A549 (cell line): Measurements from ENCODE around the gene WFIKKN1. TPM values are rescaled to one million over a fixed set of nuclear protein-coding genes. Genes with fewer than 3 reads are reported as not detected.

Experiments used
- ATAC-seq, 2 experiments: fragments of 200-7000 bp in 1 of 2; fragments of >200 bp in 1 of 2; cut with Nextera tagmentation in 1 of 2; cut with Tn5 transposase in 1 of 2; 3 replicates each; pipeline versions ENCODE4 v1.8.0 to v1.9.1; 2018 to 2020; ENCODE audit warnings: mild to moderate bottlenecking in 1 of 2, moderate library complexity in 1 of 2
- CTCF ChIA-PET: fragments of 300-600 bp; sonication (Branson Sonifier 250); formaldehyde crosslinking; extraction: SDS; loops from one replicate; lab custom pipeline; 2021; ENCODE audit warnings: antibody characterized with exemption, inconsistent platforms; lab: Yijun Ruan, JAX
- POLR2A ChIA-PET: fragments of 350-600 bp; formaldehyde crosslinking; extraction: SDS; loops from one replicate; lab custom pipeline; 2021; ENCODE audit warnings: antibody characterized with exemption, inconsistent platforms; lab: Yijun Ruan, JAX
- DNase-seq, 2 experiments: peaks; one replicate each; pipeline versions ENCODE4 v3.0.0 to v3.0.0-alpha.2; 2011 to 2016; ENCODE audit warnings: low read depth in 1 of 2, low spot score in 1 of 2
- FAIRE-seq: peaks from 2 replicates; lab custom pipeline; 2011; peaks lifted over from hg19 to GRCh38; lab: Jason Lieb, UNC
- H3K27ac ChIP-seq, 2 experiments: fragments of >200 bp; sonication (Bioruptor Twin); formaldehyde crosslinking; 3 replicates each; pipeline ENCODE4 v1.5.1; 2016 to 2017
- H3K4me1 ChIP-seq: fragments of >200 bp; sonication (Bioruptor Twin); formaldehyde crosslinking; 3 replicates; pipeline ENCODE4 v1.6.1; 2016
- H3K4me2 ChIP-seq: fragments of >200 bp; sonication (Bioruptor Twin); formaldehyde crosslinking; 3 replicates; pipeline ENCODE4 v1.6.1; 2016
- H3K4me3 ChIP-seq: fragments of >200 bp; sonication (Bioruptor Twin); formaldehyde crosslinking; 3 replicates; pipeline ENCODE4 v1.5.1; 2016
- H3K9me3 ChIP-seq: fragments of >200 bp; sonication (Bioruptor Twin); formaldehyde crosslinking; 3 replicates; pipeline ENCODE4 v1.6.1; 2016
- CBX2 ChIP-seq: fragments of 200-600 bp; sonication (generic); IDR thresholded peaks from 2 replicates; pipeline ENCODE4 v1.6.1; 2016; ENCODE audit warnings: low read depth, mild to moderate bottlenecking, borderline replicate concordance
- CEBPB ChIP-seq, 2 experiments: fragments of >200 bp in 1 of 2; sonication (Bioruptor Twin) in 1 of 2; formaldehyde crosslinking in 1 of 2; IDR thresholded peaks; 2 replicates each; pipeline ENCODE4 v1.6.1; 2012 to 2016
- EHMT2 ChIP-seq: fragments of 200-600 bp; sonication (generic); IDR thresholded peaks from 2 replicates; pipeline ENCODE4 v1.6.1; 2016; ENCODE audit warnings: antibody characterized with exemption, low read depth, mild to moderate bottlenecking, moderate library complexity
- GATA3 ChIP-seq: IDR thresholded peaks from 2 replicates; pipeline ENCODE4 v1.6.1; 2012; ENCODE audit warnings: borderline replicate concordance
- HEYL ChIP-seq: fragments of 250-450 bp; sonication (Bioruptor Pico); IDR thresholded peaks from 2 replicates; pipeline ENCODE4 v1.8.0; 2021; ENCODE audit warnings: mild to moderate bottlenecking, moderate library complexity
- HOXB13 ChIP-seq: fragments of 250-450 bp; sonication (Bioruptor Pico); IDR thresholded peaks from 2 replicates; pipeline ENCODE4 v1.5.0; 2020; ENCODE audit warnings: low read depth, mild to moderate bottlenecking, moderate library complexity
- JUN ChIP-seq, 2 experiments: fragments of >200 bp; sonication (Bioruptor Twin); formaldehyde crosslinking; IDR thresholded peaks; 2 replicates in 1 of 2; 3 replicates in 1 of 2; pipeline ENCODE4 v1.6.1; 2016 to 2017
- KDM5A ChIP-seq: fragments of 200-600 bp; sonication (generic); IDR thresholded peaks from 2 replicates; pipeline ENCODE4 v1.6.1; 2016; ENCODE audit warnings: antibody characterized with exemption, mild to moderate bottlenecking
- MYC ChIP-seq: IDR thresholded peaks from 2 replicates; pipeline ENCODE4 v1.6.1; 2012; ENCODE audit warnings: mild to moderate bottlenecking, inconsistent platforms, low read length, improper control_type of control experiment, borderline replicate concordance
- NFE2L2 ChIP-seq: fragments of 150-350 bp; conservative IDR thresholded peaks from 2 replicates; pipeline ENCODE4 v1.6.1; 2014; ENCODE audit warnings: low read length
- PHF8 ChIP-seq: fragments of 200-600 bp; sonication (generic); IDR thresholded peaks from 2 replicates; pipeline ENCODE4 v1.6.1; 2016; ENCODE audit warnings: low read depth, mild to moderate bottlenecking, antibody characterized with exemption, moderate library complexity, borderline replicate concordance
- POLR2A ChIP-seq: IDR thresholded peaks from 2 replicates; pipeline ENCODE4 v1.6.1; 2012; ENCODE audit warnings: mild to moderate bottlenecking, low read length
- POLR2AphosphoS2 ChIP-seq: conservative IDR thresholded peaks from 2 replicates; pipeline ENCODE4 v1.6.1; 2012; ENCODE audit warnings: low read length, improper control_type of control experiment, inconsistent platforms
- RCOR1 ChIP-seq: fragments of 150-350 bp; IDR thresholded peaks from 2 replicates; pipeline ENCODE4 v1.6.1; 2014; ENCODE audit warnings: antibody characterized with exemption, low read length, low read depth
- RFX5 ChIP-seq: fragments of 450-650 bp; IDR thresholded peaks from 2 replicates; pipeline ENCODE4 v1.7.1; 2014; ENCODE audit warnings: antibody characterized with exemption, mild to moderate bottlenecking, moderate library complexity
- TP53 ChIP-seq: fragments of 250-450 bp; sonication (Bioruptor Pico); IDR thresholded peaks from 2 replicates; pipeline ENCODE4 v1.5.0; 2021; ENCODE audit warnings: mild to moderate bottlenecking, moderate library complexity
- ZNF302 ChIP-seq: fragments of 250-450 bp; sonication (Bioruptor Pico); IDR thresholded peaks from 2 replicates; pipeline ENCODE4 v1.9.0; 2021; ENCODE audit warnings: inconsistent platforms, mild to moderate bottlenecking, moderate library complexity
- WGBS: methylation state at CpG from one replicate; pipeline ENCODE4 v1.1.6; 2017; ENCODE audit errors: missing lambda C conversion rate; 5-methylcytosine and 5-hydroxymethylcytosine counted together
- polyA plus RNA-seq, 4 experiments: library from polyadenylated mRNA; depleted of rRNA in 3 of 4; stranded (reverse); fragments of >200 nt; fragmentation: RNase III in 1 of 4; extraction: RNeasy Plus Mini Kit Qiagen cat#74134 plus additional on column Dnase treatment in 1 of 4; gene quantifications; 2 replicates in 3 of 4; 3 replicates in 1 of 4; pipeline ENCODE4 v1.2.3, GENCODE V29; 2011 to 2017
- TF ChIP-seq, protein P1 (sequence below): IDR thresholded peaks from 2 replicates; pipeline ENCODE4 v1.6.1; 2012
- TF ChIP-seq, protein P2 (sequence below): IDR thresholded peaks from 2 replicates; pipeline ENCODE4 v1.6.1; 2012; ENCODE audit warnings: low read depth, borderline replicate concordance
- TF ChIP-seq, protein P3 (sequence below): fragments of >200 bp; sonication (Bioruptor Twin); formaldehyde crosslinking; IDR thresholded peaks from 2 replicates; pipeline ENCODE4 v1.6.1; 2016
- TF ChIP-seq, protein P4 (sequence below): fragments of 200-600 bp; sonication (generic); IDR thresholded peaks from 2 replicates; pipeline ENCODE4 v1.6.1; 2016; ENCODE audit warnings: antibody characterized with exemption, mild to moderate bottlenecking, moderate library complexity
- TF ChIP-seq, protein P5 (sequence below): fragments of 150-350 bp; IDR thresholded peaks from 2 replicates; pipeline ENCODE4 v1.6.1; 2014; ENCODE audit warnings: low read depth, mild to moderate bottlenecking, low read length
- TF ChIP-seq, protein P6 (sequence below): fragments of 250-450 bp; sonication (Bioruptor Pico); IDR thresholded peaks from 2 replicates; pipeline ENCODE4 v1.5.0; 2020; ENCODE audit warnings: low read depth, mild to moderate bottlenecking, moderate library complexity

WFIKKN1 gene
- polyA plus RNA-seq, 2 of the 4 experiments (the other 2 are of a cell fraction) = 0.05 to 0.23 TPM

DNA sequence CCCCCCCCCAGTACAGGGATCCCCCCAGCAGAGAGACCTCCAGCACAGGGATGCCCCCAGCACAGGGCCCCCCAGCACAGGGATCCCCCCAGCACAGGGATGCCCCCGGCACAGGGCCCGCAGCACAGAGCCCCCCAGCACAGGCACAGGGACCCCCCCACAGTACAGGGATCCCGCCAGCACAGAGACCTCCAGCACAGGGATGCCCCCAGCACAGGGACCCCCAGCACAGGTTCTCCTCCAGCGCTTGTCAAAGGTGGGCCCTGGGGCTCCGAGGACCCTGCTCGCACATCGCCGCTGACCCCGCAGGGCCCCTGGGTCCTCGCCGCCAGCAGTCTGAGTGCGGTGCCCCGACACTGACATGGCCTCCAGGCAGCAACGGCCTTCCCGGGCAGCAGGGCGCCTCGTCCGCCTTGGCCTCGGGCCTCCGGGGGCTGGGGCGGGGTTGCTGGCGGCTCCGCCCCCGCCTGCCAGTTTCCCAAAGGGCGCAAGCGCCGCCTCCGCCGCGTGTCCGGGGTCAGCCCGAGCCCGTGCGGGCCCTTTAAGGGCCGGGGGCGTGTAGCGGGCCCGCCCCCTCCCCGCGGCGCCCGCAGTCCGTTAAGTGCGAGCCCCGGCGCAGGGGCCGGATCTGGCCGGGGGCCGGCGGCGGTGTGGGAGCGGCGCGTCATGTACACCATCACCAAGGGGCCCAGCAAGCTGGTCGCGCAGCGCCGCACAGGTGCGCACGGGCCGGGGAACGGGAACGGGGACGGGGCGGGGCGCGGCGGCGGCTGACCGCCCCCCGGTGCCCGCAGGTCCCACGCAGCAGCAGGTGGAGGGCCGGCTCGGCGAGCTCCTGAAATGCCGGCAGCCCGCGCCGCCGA, 10.8 kb downstream of the WFIKKN1 start, which contains the start of gene MCRIP2:
TSS of gene MCRIP2 (plus strand) at position 503 of the 863 bp plus-strand sequence. CDS start at position 667, 164 bp downstream.
- POLR2A ChIA-PET = no interaction called here
- DNase-seq = peak; percentile 77 to 84

DNA sequence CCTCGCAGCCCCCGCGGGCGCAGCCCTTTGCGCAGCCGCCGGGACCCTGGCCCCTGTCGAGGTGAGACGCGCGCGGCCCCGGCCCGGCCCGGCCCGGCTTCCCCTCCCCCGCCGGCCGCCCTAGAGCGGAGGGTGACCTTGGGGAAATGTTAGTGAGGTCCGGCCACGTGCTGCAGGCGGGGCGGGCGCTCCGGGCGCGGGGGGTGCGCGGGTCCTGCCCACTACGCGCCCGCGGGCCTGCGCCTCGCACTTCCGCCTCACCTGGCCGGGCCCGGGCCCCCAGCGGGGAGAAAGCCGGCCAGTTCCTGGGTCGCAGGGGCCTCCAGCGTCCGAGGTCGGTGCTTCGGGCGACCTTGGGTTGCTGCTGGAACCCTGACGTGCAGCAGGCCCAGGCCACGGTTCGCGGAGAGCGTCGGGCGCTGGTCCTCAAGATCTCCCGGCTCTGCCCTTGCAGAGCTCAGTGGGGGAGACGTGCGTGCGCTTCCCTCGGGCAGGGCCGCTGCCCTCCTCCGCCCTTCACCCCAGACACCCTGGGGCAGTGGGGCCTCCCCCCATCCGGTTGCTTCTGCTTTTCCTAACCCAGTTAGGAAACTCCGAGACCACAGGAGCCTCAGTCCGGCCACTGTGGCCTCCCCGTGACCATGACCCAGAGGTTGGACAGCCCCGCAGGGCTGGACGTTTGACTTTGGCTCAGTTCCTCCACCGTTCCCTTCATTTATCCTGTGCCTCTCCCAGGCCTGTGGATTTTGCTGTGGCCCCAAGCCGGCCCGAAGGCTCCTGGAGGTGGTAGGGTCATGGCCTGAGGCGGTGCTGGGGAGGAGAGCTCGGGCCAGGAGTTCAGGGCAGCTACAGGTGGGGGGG, 11.6 kb downstream of the WFIKKN1 start:
- Histone ChIP-seq H3K9me3 (no peaks in the 10 kb centered on the region), H3K27ac (peak overlapping the region; percentile 64 to 94), H3K4me3 (peak overlapping the region; percentile 54), H3K4me2 (peak overlapping the region; percentile 86), H3K4me1 (peaks cover 45% of the 10 kb centered on the region)
- ChIA-PET CTCF (interaction anchor here (0.6 to 2.0 kb wide), 4 partner anchors 17 to 52 kb away, joined by 3 to 10 read pairs (median 3); partner anchors contain the start of gene RAB40C), POLR2A (no interaction called here)
- DNase-seq (peak in 1 of 2 experiments; percentile 52), ATAC-seq (peak; percentile 25 to 38), FAIRE-seq (no peak)
- WGBS = 13% methylated on average over 13 of the region's 72 CpGs
- TF ChIP-seq HEYL (CRISPR knock-in tag) = no peak
- TF ChIP-seq, protein P1, sequence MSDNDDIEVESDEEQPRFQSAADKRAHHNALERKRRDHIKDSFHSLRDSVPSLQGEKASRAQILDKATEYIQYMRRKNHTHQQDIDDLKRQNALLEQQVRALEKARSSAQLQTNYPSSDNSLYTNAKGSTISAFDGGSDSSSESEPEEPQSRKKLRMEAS = peak; percentile 56
- TF ChIP-seq POLR2AphosphoS2 = no peak
- TF ChIP-seq, protein P2, sequence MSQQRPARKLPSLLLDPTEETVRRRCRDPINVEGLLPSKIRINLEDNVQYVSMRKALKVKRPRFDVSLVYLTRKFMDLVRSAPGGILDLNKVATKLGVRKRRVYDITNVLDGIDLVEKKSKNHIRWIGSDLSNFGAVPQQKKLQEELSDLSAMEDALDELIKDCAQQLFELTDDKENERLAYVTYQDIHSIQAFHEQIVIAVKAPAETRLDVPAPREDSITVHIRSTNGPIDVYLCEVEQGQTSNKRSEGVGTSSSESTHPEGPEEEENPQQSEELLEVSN = peak; percentile 66; the same call in 1 of the 2 replicates
- TF ChIP-seq ZNF302 (CRISPR knock-in tag) = no peak
- TF ChIP-seq HOXB13 (CRISPR knock-in tag) = no peak
- no peak; the same call in 1 of the 2 replicates for TF ChIP-seq GATA3
- no peak for TF ChIP-seq CBX2
- TF ChIP-seq, protein P3, sequence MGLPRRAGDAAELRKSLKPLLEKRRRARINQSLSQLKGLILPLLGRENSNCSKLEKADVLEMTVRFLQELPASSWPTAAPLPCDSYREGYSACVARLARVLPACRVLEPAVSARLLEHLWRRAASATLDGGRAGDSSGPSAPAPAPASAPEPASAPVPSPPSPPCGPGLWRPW = no peak
- TF ChIP-seq RCOR1 = no peak
- no peak for TF ChIP-seq NFE2L2
- no peak for TF ChIP-seq TP53
- no peak for TF ChIP-seq RFX5
- TF ChIP-seq, protein P4, sequence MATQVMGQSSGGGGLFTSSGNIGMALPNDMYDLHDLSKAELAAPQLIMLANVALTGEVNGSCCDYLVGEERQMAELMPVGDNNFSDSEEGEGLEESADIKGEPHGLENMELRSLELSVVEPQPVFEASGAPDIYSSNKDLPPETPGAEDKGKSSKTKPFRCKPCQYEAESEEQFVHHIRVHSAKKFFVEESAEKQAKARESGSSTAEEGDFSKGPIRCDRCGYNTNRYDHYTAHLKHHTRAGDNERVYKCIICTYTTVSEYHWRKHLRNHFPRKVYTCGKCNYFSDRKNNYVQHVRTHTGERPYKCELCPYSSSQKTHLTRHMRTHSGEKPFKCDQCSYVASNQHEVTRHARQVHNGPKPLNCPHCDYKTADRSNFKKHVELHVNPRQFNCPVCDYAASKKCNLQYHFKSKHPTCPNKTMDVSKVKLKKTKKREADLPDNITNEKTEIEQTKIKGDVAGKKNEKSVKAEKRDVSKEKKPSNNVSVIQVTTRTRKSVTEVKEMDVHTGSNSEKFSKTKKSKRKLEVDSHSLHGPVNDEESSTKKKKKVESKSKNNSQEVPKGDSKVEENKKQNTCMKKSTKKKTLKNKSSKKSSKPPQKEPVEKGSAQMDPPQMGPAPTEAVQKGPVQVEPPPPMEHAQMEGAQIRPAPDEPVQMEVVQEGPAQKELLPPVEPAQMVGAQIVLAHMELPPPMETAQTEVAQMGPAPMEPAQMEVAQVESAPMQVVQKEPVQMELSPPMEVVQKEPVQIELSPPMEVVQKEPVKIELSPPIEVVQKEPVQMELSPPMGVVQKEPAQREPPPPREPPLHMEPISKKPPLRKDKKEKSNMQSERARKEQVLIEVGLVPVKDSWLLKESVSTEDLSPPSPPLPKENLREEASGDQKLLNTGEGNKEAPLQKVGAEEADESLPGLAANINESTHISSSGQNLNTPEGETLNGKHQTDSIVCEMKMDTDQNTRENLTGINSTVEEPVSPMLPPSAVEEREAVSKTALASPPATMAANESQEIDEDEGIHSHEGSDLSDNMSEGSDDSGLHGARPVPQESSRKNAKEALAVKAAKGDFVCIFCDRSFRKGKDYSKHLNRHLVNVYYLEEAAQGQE = no peak
- TF ChIP-seq EHMT2 = no peak
- peak; percentile 8; the same call in 1 of the 2 replicates for TF ChIP-seq PHF8
- TF ChIP-seq, protein P5, sequence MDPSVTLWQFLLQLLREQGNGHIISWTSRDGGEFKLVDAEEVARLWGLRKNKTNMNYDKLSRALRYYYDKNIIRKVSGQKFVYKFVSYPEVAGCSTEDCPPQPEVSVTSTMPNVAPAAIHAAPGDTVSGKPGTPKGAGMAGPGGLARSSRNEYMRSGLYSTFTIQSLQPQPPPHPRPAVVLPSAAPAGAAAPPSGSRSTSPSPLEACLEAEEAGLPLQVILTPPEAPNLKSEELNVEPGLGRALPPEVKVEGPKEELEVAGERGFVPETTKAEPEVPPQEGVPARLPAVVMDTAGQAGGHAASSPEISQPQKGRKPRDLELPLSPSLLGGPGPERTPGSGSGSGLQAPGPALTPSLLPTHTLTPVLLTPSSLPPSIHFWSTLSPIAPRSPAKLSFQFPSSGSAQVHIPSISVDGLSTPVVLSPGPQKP = no peak
- TF ChIP-seq CEBPB (IDR thresholded peaks at IDR 0.05) = no peak
- no peak for TF ChIP-seq KDM5A

More for the DNA sequence above, 10.8 kb downstream of the WFIKKN1 start, which contains the start of gene MCRIP2:
- CTCF ChIA-PET = interaction anchor here (0.5 to 2.0 kb wide), 3 partner anchors 17 to 46 kb away, joined by 3 to 10 read pairs (median 3); no protein-coding TSS in a partner anchor
- H3K4me1 ChIP-seq = peaks cover 43% of the 10 kb centered on the region
- H3K4me2 ChIP-seq = peak within 1 kb of the TSS; percentile 86
- peak within 1 kb of the TSS; percentile 54 for H3K4me3 ChIP-seq
- peak; percentile 57 to 71 for ATAC-seq
- no peak for FAIRE-seq
- H3K9me3 ChIP-seq = no peaks in the 10 kb centered on the region
- peak within 1 kb of the TSS; percentile 64 to 94 for H3K27ac ChIP-seq
- WGBS = 0% methylated on average over 17 of the region's 81 CpGs
- TF ChIP-seq, protein P6, sequence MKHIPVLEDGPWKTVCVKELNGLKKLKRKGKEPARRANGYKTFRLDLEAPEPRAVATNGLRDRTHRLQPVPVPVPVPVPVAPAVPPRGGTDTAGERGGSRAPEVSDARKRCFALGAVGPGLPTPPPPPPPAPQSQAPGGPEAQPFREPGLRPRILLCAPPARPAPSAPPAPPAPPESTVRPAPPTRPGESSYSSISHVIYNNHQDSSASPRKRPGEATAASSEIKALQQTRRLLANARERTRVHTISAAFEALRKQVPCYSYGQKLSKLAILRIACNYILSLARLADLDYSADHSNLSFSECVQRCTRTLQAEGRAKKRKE (CRISPR knock-in tag) = no peak
- TF ChIP-seq JUN (IDR thresholded peaks at IDR 0.05) = peak in 1 of 2 experiments; percentile 68; a peak in 3 of 5 replicates
- TF ChIP-seq, protein P1 = peak; percentile 53
- peak; percentile 21; the same call in 1 of the 2 replicates for TF ChIP-seq MYC
- peak; percentile 72 for TF ChIP-seq POLR2A
- TF ChIP-seq, protein P2 = peak; percentile 55
- TF ChIP-seq PHF8 = peak; percentile 30; the same call in 1 of the 2 replicates
- no peak for TF ChIP-seq HOXB13 (CRISPR knock-in tag)
